H1 (cell line): ENCODE data around the gene NHS. TPM values are rescaled to one million over a fixed set of nuclear protein-coding genes. Genes with fewer than 3 reads are reported as not detected.

Source experiments
- CTCF ChIA-PET: fragments of 300-600 bp; sonication (Branson Sonifier 250); formaldehyde crosslinking; loops from one replicate; lab custom pipeline; 2021; ENCODE audit not compliant: partially characterized antibody; lab: Charles Lee
- POLR2A ChIA-PET: fragments of 300-600 bp; sonication (Branson Sonifier 250); formaldehyde crosslinking; loops from one replicate; lab custom pipeline; 2021; ENCODE audit warnings: inconsistent platforms; ENCODE audit not compliant: partially characterized antibody; lab: Charles Lee
- DNase-seq, 2 experiments: peaks; one replicate each; pipeline versions ENCODE4 v3.0.0 to v3.0.0-alpha.2; 2010 to 2022; ENCODE audit warnings: low spot score in 2 of 2, low read depth in 1 of 2, mixed read lengths in 1 of 2
- FAIRE-seq: peaks from 2 replicates; lab custom pipeline; 2011; peaks lifted over from hg19 to GRCh38; lab: Jason Lieb, UNC
- H2AFZ ChIP-seq: 2 replicates; pipeline ENCODE4 v1.8.1; 2012; ENCODE audit warnings: low read length, inconsistent platforms
- H2AK5ac ChIP-seq: 2 replicates; pipeline ENCODE4 v1.6.1; 2013; ENCODE audit warnings: low read depth, low read length
- H2BK120ac ChIP-seq: replicated peaks from 2 replicates; pipeline ENCODE3; 2013; ENCODE audit warnings: low read depth, low read length, inconsistent platforms
- H2BK12ac ChIP-seq: 2 replicates; pipeline ENCODE4 v1.6.1; 2013; ENCODE audit warnings: low read depth, low read length
- H2BK15ac ChIP-seq: 2 replicates; pipeline ENCODE4 v1.6.1; 2013; ENCODE audit warnings: low read length
- H2BK20ac ChIP-seq: 2 replicates; pipeline ENCODE4 v1.6.1; 2013; ENCODE audit warnings: low read length
- H2BK5ac ChIP-seq: 2 replicates; pipeline ENCODE4 v1.6.1; 2013; ENCODE audit warnings: low read depth, low read length
- H3K14ac ChIP-seq: 2 replicates; pipeline ENCODE4 v1.6.1; 2013; ENCODE audit warnings: inconsistent platforms; ENCODE audit not compliant: insufficient read length
- H3K18ac ChIP-seq: 2 replicates; pipeline ENCODE4 v1.6.1; 2013; ENCODE audit warnings: low read length; ENCODE audit errors: extremely low read depth
- H3K23ac ChIP-seq: 2 replicates; pipeline ENCODE4 v1.6.1; 2013; ENCODE audit warnings: inconsistent platforms; ENCODE audit not compliant: insufficient read length
- H3K23me2 ChIP-seq: 2 replicates; pipeline ENCODE4 v1.6.1; 2013; ENCODE audit warnings: low read depth, low read length
- H3K27ac ChIP-seq: 2 replicates; pipeline ENCODE4 v1.6.1; 2011; ENCODE audit warnings: low read depth, low read length, inconsistent platforms
- H3K27me3 ChIP-seq, 4 experiments: replicated peaks in 1 of 4; 1 replicate in 1 of 4; 2 replicates in 3 of 4; pipeline versions ENCODE4 v1.6.1 to v1.8.1; 2011 to 2013; ENCODE audit warnings: low read length in 3 of 4, mild to moderate bottlenecking in 3 of 4, inconsistent platforms in 2 of 4, mixed read lengths in 2 of 4, moderate library complexity in 1 of 4; ENCODE audit not compliant: control insufficient read depth in 3 of 4, insufficient read depth in 3 of 4; ENCODE audit errors: extremely low read depth in 1 of 4
- H3K36me3 ChIP-seq, 4 experiments: 2 replicates each; pipeline versions ENCODE4 v1.6.1 to v1.8.1; 2011 to 2013; ENCODE audit warnings: mild to moderate bottlenecking in 4 of 4, low read length in 3 of 4, moderate library complexity in 2 of 4, control low read depth in 1 of 4, inconsistent platforms in 1 of 4; ENCODE audit not compliant: insufficient read depth in 4 of 4, control insufficient read depth in 2 of 4
- H3K4ac ChIP-seq: replicated peaks from 2 replicates; pipeline ENCODE3; 2013; ENCODE audit warnings: low read length, low read depth, mixed read lengths, inconsistent platforms; ENCODE audit not compliant: insufficient read length
- H3K4me1 ChIP-seq, 4 experiments: replicated peaks in 1 of 4; 1 replicate in 1 of 4; 2 replicates in 3 of 4; pipeline versions ENCODE4 v1.6.1 to v1.8.1; 2011 to 2013; ENCODE audit warnings: low read length in 3 of 4, inconsistent platforms in 2 of 4, mixed read lengths in 1 of 4; ENCODE audit not compliant: insufficient read depth in 4 of 4, control insufficient read depth in 3 of 4
- H3K4me2 ChIP-seq, 2 experiments: 2 replicates each; pipeline versions ENCODE4 v1.6.1 to v1.8.1; 2011 to 2013; ENCODE audit warnings: low read depth in 2 of 2, low read length in 2 of 2, control low read depth in 1 of 2, inconsistent platforms in 1 of 2, mild to moderate bottlenecking in 1 of 2; ENCODE audit not compliant: insufficient read depth in 1 of 2
- H3K4me3 ChIP-seq, 4 experiments: fragments of 200-600, 300-600 bp in 1 of 4; sonication (generic), shearing (Covaris generic), sonication (Bioruptor Twin) in 1 of 4; 2 replicates each; pipeline versions ENCODE4 v1.5.1 to v1.8.1; 2011 to 2016; ENCODE audit warnings: low read length in 4 of 4, low read depth in 3 of 4, control low read depth in 2 of 4, inconsistent platforms in 2 of 4, mild to moderate bottlenecking in 2 of 4, mixed read lengths in 1 of 4, moderate library complexity in 1 of 4; ENCODE audit not compliant: insufficient read depth in 2 of 4; ENCODE audit errors: extremely low read depth in 1 of 4
- H3K56ac ChIP-seq: replicated peaks from 2 replicates; pipeline ENCODE3; 2013; ENCODE audit warnings: low read depth, mild to moderate bottlenecking, mixed read lengths, low read length, inconsistent platforms; ENCODE audit not compliant: insufficient read length
- H3K79me1 ChIP-seq: 2 replicates; pipeline ENCODE4 v1.6.1; 2013; ENCODE audit warnings: low read depth, low read length, control low read depth
- H3K79me2 ChIP-seq, 2 experiments: 2 replicates each; pipeline versions ENCODE4 v1.6.1 to v1.8.1; 2012 to 2013; ENCODE audit warnings: low read length in 2 of 2, mild to moderate bottlenecking in 2 of 2, inconsistent platforms in 1 of 2; ENCODE audit not compliant: insufficient read depth in 2 of 2, control insufficient read depth in 1 of 2
- H3K9ac ChIP-seq, 4 experiments: replicated peaks in 1 of 4; 1 replicate in 1 of 4; 2 replicates in 3 of 4; pipeline versions ENCODE4 v1.6.1 to v1.8.1; 2011 to 2013; ENCODE audit warnings: low read depth in 3 of 4, low read length in 3 of 4, control low read depth in 2 of 4, mild to moderate bottlenecking in 2 of 4, moderate library complexity in 2 of 4, inconsistent platforms in 1 of 4; ENCODE audit errors: extremely low read depth in 1 of 4
- H3K9me3 ChIP-seq, 2 experiments: 2 replicates each; pipeline versions ENCODE4 v1.6.1 to v1.8.1; 2012 to 2013; ENCODE audit warnings: mild to moderate bottlenecking in 2 of 2, moderate library complexity in 2 of 2, control low read depth in 1 of 2, inconsistent platforms in 1 of 2, low read depth in 1 of 2, low read length in 1 of 2, mixed read lengths in 1 of 2; ENCODE audit not compliant: insufficient read depth in 2 of 2
- H4K20me1 ChIP-seq, 2 experiments: replicated peaks in 1 of 2; 2 replicates each; pipeline versions ENCODE3 to v1.8.1; 2011 to 2013; ENCODE audit warnings: inconsistent platforms in 2 of 2, low read length in 2 of 2, mild to moderate bottlenecking in 1 of 2; ENCODE audit not compliant: insufficient read depth in 2 of 2, control insufficient read depth in 1 of 2
- H4K5ac ChIP-seq: 2 replicates; pipeline ENCODE4 v1.6.1; 2013; ENCODE audit warnings: low read length, low read depth, mixed read lengths, inconsistent platforms; ENCODE audit not compliant: insufficient read length
- H4K8ac ChIP-seq: 2 replicates; pipeline ENCODE4 v1.8.0; 2013; ENCODE audit warnings: mild to moderate bottlenecking, moderate library complexity, low read length, inconsistent platforms; ENCODE audit not compliant: insufficient read depth; ENCODE audit errors: extremely low read depth
- H4K91ac ChIP-seq: replicated peaks from 2 replicates; pipeline ENCODE3; 2013; ENCODE audit warnings: low read length, mixed read lengths, inconsistent platforms; ENCODE audit not compliant: insufficient read length
- BCL11A ChIP-seq, 2 experiments: IDR thresholded peaks; one replicate each; pipeline ENCODE4 v1.6.1; 2011; ENCODE audit warnings: low read depth in 2 of 2, low read length in 2 of 2, mild to moderate bottlenecking in 2 of 2
- EP300 ChIP-seq, 2 experiments: IDR thresholded peaks; 1 replicate in 1 of 2; 2 replicates in 1 of 2; pipeline ENCODE4 v1.6.1; 2011 to 2012; ENCODE audit warnings: low read depth in 2 of 2, low read length in 2 of 2, mild to moderate bottlenecking in 2 of 2, borderline replicate concordance in 1 of 2, inconsistent platforms in 1 of 2, moderate library complexity in 1 of 2
- JUN ChIP-seq: IDR thresholded peaks from 2 replicates; pipeline ENCODE4 v1.6.1; 2011; ENCODE audit warnings: low read depth, mild to moderate bottlenecking, improper control_type of control experiment, low read length
- POLR2A ChIP-seq, 2 experiments: IDR thresholded peaks; 1 replicate in 1 of 2; 2 replicates in 1 of 2; pipeline ENCODE4 v1.6.1; 2011; ENCODE audit warnings: low read depth in 2 of 2, low read length in 2 of 2, mild to moderate bottlenecking in 2 of 2; ENCODE audit errors: control extremely low read depth in 1 of 2
- SAP30 ChIP-seq: fragments of 300-600 bp; sonication (generic); IDR thresholded peaks from 2 replicates; pipeline ENCODE4 v1.7.1; 2012; ENCODE audit warnings: low read length, moderate library complexity, mild to moderate bottlenecking, inconsistent platforms; ENCODE audit not compliant: insufficient read depth, insufficient replicate concordance
- WGBS, 2 experiments: shearing (Covaris generic) in 1 of 2; methylation state at CpG; one replicate each; pipeline versions ENCODE4 v1.1.6 to v1.1.7; 2013 to 2015; ENCODE audit warnings: low lambda C conversion rate in 2 of 2, mixed read lengths in 2 of 2, inconsistent platforms in 1 of 2, low coverage in 1 of 2, missing lambda C conversion rate in 1 of 2; ENCODE audit not compliant: insufficient replicate concordance in 2 of 2, insufficient coverage in 1 of 2, insufficient read length in 1 of 2; ENCODE audit errors: extremely low coverage in 1 of 2, missing lambda C conversion rate in 1 of 2; 5-methylcytosine and 5-hydroxymethylcytosine counted together
- polyA plus RNA-seq, 7 experiments: library from polyadenylated mRNA; depleted of rRNA in 3 of 7; stranded (reverse) in 5 of 7; unstranded in 2 of 7; fragments of >200 nt in 5 of 7; fragments of 200-250 nt in 2 of 7; gene quantifications; 1 replicate in 5 of 7; 2 replicates in 1 of 7; 4 replicates in 1 of 7; pipeline versions ENCODE4 v1.2.1 to v1.2.3, GENCODE V29; 2011 to 2013; ENCODE audit warnings: missing spikeins in 2 of 7, mixed read lengths in 2 of 7
- total RNA-seq: library from RNA; stranded (reverse); fragmentation: NEBNext Ultra II Directional; extraction: Animal tissue kit (Norgen Biotek cat#: 25700); gene quantifications from 2 replicates; pipeline ENCODE4 v1.2.1, GENCODE V29; 2021
- TF ChIP-seq, protein P1 (sequence below): IDR thresholded peaks from 2 replicates; pipeline ENCODE4 v1.6.1; 2012; ENCODE audit warnings: inconsistent platforms

The NHS gene
- total and polyA plus RNA-seq, 2 of the 8 experiments (the other 6 are each of a cell fraction or from before 2014, with no cell fraction given) = 2.2 to 6.7 TPM

DNA sequence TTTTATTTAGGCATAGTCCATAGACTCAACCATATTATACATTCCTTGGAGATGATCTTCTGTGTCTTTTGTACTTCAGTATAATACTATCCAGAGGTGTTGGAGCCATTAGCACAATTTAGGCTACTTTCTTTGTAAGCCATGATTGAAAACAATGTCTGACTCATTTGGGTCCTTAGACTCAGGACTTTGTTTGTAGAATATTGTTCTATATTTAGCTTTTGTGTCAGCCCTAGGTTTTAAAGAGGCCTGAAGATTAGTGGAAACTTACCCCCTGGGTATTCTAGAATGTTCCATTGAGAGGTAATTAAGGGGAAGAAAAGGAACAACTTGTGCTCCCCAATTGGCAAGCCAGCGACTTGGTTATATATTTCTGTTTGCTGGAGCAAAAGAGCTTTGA is 217.1 kb downstream of the NHS start:
- ChIA-PET CTCF (interaction anchor here (0.9 to 5.2 kb wide), 7 partner anchors 9 to 349 kb away, joined by 3 to 33 read pairs (median 4); no protein-coding TSS in a partner anchor), POLR2A (no interaction called here)
- Histone ChIP-seq H3K9me3 (no peaks in the 10 kb centered on the region), H3K56ac (no peak overlapping the region), H3K9ac (no peak overlapping the region), H2AFZ (no peak overlapping the region), H4K91ac (no peak overlapping the region), H3K36me3 (no peaks in the 10 kb centered on the region), H3K4me3 (no peak overlapping the region), H4K20me1 (no peaks in the 10 kb centered on the region), H3K79me1 (no peaks in the 10 kb centered on the region), H3K4me2 (no peak overlapping the region), H3K4ac (no peak overlapping the region), H4K5ac (no peak overlapping the region), H2AK5ac (no peak overlapping the region), H3K23ac (no peak overlapping the region), H3K18ac (no peak overlapping the region), H2BK12ac (no peak overlapping the region), H2BK15ac (no peak overlapping the region), H2BK120ac (no peak overlapping the region), H3K14ac (no peak overlapping the region), H2BK20ac (no peak overlapping the region), H3K79me2 (no peaks in the 10 kb centered on the region), H4K8ac (no peak overlapping the region), H2BK5ac (no peak overlapping the region), H3K27me3 (no peaks in the 10 kb centered on the region), H3K27ac (no peak overlapping the region), H3K4me1 (no peaks in the 10 kb centered on the region; a peak in 1 of 7 replicates), H3K23me2 (no peaks in the 10 kb centered on the region)
- DNase-seq = no peak
- no peak for FAIRE-seq
- WGBS, 2 experiments = no CpG with 5 or more reads among the region's 1 CpG
- TF ChIP-seq SAP30 (no peak), JUN (no peak), EP300 (IDR thresholded peaks at IDR 0.05; ENCODE audit: borderline replicate concordance in 1 of 2, low read depth in 2 of 2, low read length in 2 of 2) (no peak), POLR2A (IDR thresholded peaks at IDR 0.05; ENCODE audit: control extremely low read depth in 1 of 2, low read depth in 2 of 2, low read length in 2 of 2) (no peak), BCL11A (IDR thresholded peaks at IDR 0.05; ENCODE audit: low read depth in 2 of 2, low read length in 2 of 2) (no peak)
- TF ChIP-seq, protein P1, sequence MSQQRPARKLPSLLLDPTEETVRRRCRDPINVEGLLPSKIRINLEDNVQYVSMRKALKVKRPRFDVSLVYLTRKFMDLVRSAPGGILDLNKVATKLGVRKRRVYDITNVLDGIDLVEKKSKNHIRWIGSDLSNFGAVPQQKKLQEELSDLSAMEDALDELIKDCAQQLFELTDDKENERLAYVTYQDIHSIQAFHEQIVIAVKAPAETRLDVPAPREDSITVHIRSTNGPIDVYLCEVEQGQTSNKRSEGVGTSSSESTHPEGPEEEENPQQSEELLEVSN = no peak
